HG02798 (cell line): ENCODE measurements around the gene DALRD3.

ENCODE experiments used
- ATAC-seq: cut with Tn5 transposase; IDR thresholded peaks from one replicate; pipeline ENCODE4 v1.9.1; 2021; ENCODE audit warnings: mild to moderate bottlenecking; ENCODE audit not compliant: unreplicated experiment, poor library complexity

DALRD3 gene

DNA sequence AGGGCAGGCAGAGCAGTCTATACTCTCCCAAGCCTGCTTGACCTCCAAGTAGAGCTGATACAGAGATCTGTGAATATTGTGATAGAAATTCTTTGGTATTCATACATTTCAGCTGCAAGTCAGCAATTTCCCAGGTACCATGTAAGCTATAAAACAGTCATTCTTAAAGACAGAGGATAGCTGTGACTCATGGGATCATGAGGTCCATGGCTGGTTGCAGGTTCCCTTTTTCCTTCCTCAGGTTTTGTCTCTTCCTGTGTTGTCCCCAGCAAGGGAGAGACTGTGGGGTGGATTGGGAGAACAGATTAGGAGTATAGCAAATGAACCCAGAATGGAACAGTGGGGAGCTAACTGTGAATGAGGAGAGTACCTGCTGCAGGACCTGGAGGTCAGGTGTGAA, 33.7 kb downstream of the DALRD3 start:
- ATAC-seq, result no peak

DNA sequence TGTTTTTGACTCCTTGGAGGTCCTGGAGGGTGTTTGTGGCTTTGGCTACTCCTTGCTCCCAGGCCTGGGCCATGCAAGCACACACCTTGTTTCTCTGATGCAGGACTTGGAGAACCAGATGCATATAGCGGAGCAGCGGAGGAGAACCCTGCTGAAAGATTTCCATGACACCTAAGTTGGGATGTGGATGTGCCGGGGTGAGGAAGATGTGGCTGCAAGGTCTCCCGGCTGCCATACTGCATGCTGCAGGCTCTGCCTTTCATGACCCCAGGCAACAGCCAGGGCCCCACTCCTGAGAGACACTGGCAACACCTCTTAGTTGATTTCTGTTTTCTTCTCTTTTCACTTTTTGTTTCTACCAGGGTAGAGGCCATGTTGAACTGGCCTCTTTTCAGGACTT, 35.3 kb downstream of the DALRD3 start:
- no peak for ATAC-seq

DNA sequence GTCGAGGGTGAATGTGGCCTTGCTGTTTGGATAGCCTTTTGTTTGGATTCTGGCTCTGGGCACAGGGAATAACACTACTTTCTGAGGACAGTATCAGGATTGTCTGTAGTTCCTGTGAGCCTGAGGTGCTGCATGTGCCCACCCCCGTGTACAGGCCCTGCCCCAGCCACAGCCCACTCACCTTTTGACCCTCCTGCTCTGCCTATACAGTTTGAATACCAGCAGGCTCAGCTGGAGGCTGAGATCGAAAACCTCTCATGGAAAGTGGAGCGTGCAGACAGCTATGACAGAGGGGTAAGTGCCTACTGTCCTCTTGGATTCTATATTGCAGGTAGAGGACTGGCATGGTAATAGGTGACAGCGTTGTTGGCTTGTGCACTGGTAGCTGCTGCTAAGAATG, 35.7 kb downstream of the DALRD3 start:
- no peak for ATAC-seq

DNA sequence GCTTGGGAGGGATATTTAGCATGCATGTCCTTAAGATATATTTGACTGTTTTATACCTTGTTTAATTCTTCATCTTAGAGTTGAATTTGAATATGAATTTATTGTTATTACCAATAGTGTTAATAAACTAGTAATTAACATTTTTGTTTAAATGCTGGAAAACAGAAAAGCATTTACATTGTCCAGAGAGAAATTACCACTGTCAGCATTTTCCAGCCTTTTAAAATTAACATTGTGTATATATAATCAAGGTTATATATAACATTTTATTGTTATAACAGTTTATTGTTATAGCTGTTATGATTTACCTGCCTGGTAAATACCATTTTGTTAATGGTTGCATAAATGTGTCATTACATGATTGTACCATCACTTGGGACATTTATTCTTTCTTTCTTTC, 36.4 kb downstream of the DALRD3 start:
- ATAC-seq, result no peak

DNA sequence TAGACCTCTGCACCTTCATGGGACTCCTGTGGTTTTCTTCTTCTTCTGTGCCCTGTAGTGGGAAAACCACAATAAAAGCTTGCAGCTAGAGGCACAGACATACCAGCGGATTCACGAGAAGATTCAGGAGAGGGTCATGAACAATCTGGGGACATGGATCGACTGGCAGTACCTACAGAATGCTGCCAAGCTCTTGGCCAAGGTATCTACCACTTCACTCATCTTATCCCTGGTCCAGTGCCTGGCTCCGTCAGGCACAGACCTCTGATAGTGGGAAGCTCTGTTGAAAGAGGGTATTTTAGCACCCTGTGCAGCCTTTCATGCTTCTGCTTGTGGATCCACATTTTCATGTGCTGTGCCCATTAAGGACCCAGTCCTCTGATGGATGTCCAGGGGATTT, 38.1 kb downstream of the DALRD3 start:
- no peak for ATAC-seq

DNA sequence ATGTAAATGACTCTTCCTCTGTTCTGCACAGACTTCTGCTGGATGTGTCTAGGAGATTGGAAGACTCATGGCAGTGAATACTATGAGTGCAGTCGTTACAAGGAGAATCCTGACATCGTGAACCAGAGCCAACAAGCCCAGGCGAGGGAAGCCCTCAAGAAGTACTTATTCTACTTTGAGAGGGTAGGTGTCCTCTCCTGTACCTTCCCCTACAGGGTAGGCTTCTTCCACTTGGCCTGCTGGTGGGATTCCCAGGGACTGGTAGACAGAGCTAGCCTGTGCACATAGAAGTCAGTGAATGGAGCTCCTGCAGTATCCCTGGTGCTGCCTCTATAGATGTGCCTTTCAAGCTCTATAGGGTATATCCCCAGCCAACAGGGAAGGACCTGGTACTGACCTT, 38.9 kb downstream of the DALRD3 start:
- no peak for ATAC-seq

DNA sequence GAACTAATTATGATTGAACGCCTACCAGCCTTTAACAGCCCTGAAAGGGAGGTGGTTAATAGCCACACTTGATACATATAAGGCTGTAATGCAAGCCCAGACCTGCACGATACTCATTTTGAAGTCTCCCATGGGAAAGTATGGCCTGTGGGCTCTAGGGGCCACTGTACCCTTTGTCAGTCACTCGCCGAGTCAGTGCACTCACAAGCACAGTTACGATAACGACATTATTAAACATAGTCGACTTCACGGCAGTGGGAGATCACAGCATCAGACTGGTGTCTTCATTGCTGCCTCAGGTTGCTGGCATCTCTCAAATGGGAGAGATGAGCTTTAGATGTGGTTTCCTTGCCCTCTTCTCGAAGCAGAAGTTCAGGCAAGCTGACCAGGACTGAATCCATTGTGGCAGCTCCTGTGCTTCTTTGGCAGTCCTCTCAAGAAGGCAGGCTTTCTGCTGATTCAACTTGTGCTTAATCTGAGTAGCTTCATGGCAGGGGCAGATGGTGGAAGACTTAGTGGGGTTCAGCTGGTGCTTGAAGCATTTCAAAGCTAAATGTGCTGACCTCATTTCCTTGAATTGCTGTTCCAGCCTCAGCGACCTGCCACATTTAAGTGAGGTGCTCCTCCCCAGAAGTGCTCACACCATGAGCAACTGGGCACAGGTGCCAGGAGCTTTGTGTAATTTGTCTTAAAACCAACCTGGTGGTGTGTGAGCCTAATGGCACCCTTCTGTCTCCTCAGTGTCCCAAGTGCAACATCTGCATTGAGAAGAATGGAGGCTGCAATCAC, 44.1 kb downstream of the DALRD3 start:
- ATAC-seq, result no peak

DNA sequence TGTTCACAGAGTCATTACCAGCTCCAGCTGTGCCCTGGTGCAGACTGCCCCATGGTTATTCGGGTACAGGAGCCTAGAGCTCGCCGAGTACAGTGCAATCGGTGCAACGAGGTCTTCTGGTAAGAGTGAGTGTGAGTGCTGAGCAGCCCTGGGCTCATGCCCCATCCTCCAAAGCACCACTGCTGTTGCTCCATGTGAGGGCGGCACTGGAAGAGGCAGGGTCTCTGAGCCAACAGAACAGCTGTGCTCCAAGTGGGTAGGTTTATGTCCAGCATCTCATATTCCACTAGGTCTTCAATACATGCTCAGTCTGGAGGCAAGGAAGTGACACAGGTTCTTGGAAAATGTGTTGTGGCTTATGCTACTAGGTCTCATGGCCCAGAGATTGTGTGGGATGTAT, 47.8 kb downstream of the DALRD3 start:
- no peak for ATAC-seq

DNA sequence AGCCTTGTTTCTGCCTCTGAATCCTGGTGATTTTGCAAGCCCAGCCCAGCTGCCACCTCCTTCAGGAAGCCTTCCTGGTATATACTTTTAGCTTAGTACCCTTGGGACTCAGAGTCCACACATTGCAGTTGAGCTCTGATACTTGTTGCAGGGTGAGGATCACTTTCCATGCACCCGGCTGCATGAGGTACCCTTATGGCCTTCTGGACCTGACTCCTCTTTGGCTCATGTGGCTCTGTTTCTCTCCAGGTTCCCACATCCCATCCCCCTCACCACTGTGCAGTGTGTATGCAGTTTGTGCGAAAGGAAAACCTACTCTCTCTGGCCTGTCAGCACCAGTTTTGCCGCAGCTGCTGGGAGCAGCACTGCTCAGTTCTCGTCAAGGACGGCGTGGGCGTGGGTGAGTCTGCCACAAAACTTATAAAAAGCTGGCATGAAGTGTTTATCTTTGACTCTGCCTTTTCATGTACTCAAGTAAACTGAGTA, 51.5 kb downstream of the DALRD3 start:
- ATAC-seq, result no peak

DNA sequence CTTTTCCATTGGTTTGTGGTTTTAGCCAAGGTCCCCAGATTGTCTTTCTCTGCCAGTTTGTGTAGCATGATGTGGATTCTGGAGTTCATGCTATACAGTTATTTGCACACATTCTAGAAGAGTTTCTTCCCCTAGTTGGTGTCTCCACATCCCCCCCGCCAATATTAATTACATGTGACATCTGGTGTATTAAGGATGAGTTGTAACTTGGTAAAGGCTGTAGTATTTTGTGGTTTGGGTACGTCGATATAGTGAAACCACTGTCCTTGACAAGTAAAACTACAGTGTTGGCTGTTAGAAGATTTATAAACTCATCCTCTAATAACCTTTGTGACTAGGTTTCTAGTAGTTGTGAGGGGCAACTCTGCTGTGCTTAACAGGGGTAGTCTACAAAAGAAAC, 52.0 kb downstream of the DALRD3 start:
- ATAC-seq, result no peak
